Spleen (tissue), 7 donors: ENCODE results near the gene FGGY.

Source experiments
- CTCF ChIP-seq, 11 experiments: fragments of 200-600 bp in 7 of 11; fragments of 450-650 bp in 4 of 11; sonication (generic) in 4 of 11; IDR thresholded peaks in 8 of 11; conservative IDR thresholded peaks in 3 of 11; 1 replicate in 7 of 11; 2 replicates in 4 of 11; pipeline versions ENCODE4 v1.4.0 to v1.8.0; 2016 to 2021; ENCODE audit warnings: antibody characterized with exemption in 11 of 11, inconsistent platforms in 4 of 11, mild to moderate bottlenecking in 1 of 11
- POLR2AphosphoS5 ChIP-seq, 3 donors: sonication (generic); formaldehyde crosslinking; IDR thresholded peaks; one replicate each; pipeline ENCODE4 v1.5.1; 2017; ENCODE audit warnings: antibody characterized with exemption in 3 of 3
- donor health status: DM: no; HTN: no; CAD: no; lungs with moderate emphysema.
- donor health status: DM: no; HTN: no; CAD: no.
- donor health status: DM: no; HTN: no; CAD: no.

- TF ChIP-seq CTCF (IDR thresholded peaks at IDR 0.05 in 8 of 11, conservative IDR thresholded peaks at IDR 0.05 in 3 of 11) (no peak), POLR2AphosphoS5 (IDR thresholded peaks at IDR 0.05) (no peak)
These were observed 407.8 kb downstream of the FGGY start for GRCh38 chr1:59704716-59705115.
